ENCODE data around the gene DOCK10. TPM values are rescaled to one million over a fixed set of nuclear protein-coding genes. Genes with fewer than 3 reads are reported as not detected.

DOCK10 gene
- total RNA-seq, 2 experiments from 2014 or later, result 191 to 198 TPM

DNA sequence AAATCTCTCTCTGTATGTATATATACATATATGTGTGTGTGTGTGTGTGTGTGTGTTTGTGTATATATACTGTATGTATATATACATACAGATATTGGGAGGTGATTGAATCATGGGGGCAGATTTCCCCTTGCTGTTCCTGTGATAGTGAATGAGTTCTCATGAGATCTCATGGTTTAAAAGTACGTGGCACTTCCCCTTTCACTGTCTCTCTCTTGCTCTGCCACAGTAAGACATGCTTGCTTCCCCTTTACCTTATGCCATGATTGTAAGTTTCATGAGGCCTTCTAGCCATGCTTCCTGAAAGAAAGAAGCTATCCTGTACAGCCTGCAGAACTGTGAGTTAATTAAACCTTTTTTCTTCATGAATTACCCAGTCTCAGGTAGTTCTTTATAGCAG lies 307.3 kb downstream of the DOCK10 start:
- ATAC-seq (no peak), DNase-seq (no peak)
- H3K9me3 Mint-ChIP-seq, result peaks cover 21% of the 10 kb centered on the region
- ChIA-PET POLR2A (no interaction called here), CTCF (no interaction called here)
- no peaks in the 10 kb centered on the region for H3K4me1 Mint-ChIP-seq (ENCODE audit: low read depth)
- TF ChIP-seq, protein P1, sequence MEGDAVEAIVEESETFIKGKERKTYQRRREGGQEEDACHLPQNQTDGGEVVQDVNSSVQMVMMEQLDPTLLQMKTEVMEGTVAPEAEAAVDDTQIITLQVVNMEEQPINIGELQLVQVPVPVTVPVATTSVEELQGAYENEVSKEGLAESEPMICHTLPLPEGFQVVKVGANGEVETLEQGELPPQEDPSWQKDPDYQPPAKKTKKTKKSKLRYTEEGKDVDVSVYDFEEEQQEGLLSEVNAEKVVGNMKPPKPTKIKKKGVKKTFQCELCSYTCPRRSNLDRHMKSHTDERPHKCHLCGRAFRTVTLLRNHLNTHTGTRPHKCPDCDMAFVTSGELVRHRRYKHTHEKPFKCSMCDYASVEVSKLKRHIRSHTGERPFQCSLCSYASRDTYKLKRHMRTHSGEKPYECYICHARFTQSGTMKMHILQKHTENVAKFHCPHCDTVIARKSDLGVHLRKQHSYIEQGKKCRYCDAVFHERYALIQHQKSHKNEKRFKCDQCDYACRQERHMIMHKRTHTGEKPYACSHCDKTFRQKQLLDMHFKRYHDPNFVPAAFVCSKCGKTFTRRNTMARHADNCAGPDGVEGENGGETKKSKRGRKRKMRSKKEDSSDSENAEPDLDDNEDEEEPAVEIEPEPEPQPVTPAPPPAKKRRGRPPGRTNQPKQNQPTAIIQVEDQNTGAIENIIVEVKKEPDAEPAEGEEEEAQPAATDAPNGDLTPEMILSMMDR (IDR thresholded peaks at IDR 0.05), result no peak
- no peak overlapping the region for H3K27ac Mint-ChIP-seq
- peaks cover 4% of the 10 kb centered on the region for H3K27me3 Mint-ChIP-seq
- H3K36me3 Mint-ChIP-seq (ENCODE audit: low read depth), result peaks cover 5% of the 10 kb centered on the region
- intact Hi-C loops (cut with micrococcal nuclease), result no loop called here
- no peak overlapping the region for H3K4me3 Mint-ChIP-seq

DNA sequence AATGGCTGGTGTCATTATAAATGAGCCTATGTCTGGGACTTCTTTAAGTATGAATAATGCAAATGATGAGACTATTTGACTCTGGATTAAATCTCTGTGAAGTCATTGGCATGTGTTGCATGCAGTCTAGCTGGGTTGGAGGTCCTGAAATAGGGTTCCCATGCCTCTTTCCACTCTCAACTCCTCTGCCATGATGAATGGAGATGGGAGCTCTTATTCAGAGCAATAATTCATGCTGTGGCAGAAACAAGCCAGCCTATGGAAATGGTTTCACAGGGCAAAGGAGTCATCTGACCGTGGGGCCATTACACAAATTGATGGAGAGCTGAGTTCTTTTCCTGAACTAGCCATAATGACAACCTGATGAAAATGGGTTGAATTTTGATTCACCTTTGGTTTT lies 310.6 kb downstream of the DOCK10 start:
- peaks cover 18% of the 10 kb centered on the region for H3K9me3 Mint-ChIP-seq
- no peaks in the 10 kb centered on the region for H3K4me1 Mint-ChIP-seq (ENCODE audit: low read depth)
- POLR2A ChIA-PET, result interaction anchor here (0.6 to 0.7 kb wide), 2 partner anchors 10 to 20 kb away, joined by 3 read pairs; no protein-coding TSS in a partner anchor

DNA sequence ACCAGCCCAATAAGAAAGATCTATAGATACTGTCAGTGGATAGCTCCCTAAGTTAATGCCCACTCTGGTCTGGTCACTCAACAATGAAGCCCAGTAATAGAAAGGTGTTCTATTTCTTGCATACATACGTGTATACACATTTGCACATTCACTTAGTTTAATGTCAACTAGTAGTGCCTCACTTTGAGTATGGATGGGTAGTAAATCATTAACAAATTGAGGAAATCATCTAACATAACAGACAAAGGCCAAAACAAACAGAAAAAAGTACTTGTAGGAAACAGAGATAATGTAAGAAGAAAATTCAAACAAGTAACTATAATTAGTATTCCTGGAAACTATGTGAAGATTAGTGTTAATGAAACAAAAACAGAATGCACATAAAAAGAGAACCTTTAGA lies 312.8 kb downstream of the DOCK10 start:
- intact Hi-C loops (cut with micrococcal nuclease), result no loop called here
- TF ChIP-seq, protein P1 (IDR thresholded peaks at IDR 0.05), result no peak
- ChIA-PET CTCF (no interaction called here), POLR2A (no interaction called here)
- H3K9me3 Mint-ChIP-seq, result peaks cover 5% of the 10 kb centered on the region
- no peak overlapping the region for H3K27ac Mint-ChIP-seq
- DNase-seq, result no peak
- no peak overlapping the region for H3K4me3 Mint-ChIP-seq
- H3K4me1 Mint-ChIP-seq (ENCODE audit: low read depth), result no peaks in the 10 kb centered on the region
- H3K36me3 Mint-ChIP-seq (ENCODE audit: low read depth), result no peaks in the 10 kb centered on the region
- peaks cover 4% of the 10 kb centered on the region for H3K27me3 Mint-ChIP-seq
- ATAC-seq, result no peak

More for the DNA sequence above, 310.6 kb downstream of the DOCK10 start:
- ATAC-seq, result no peak
- no peak overlapping the region for H3K4me3 Mint-ChIP-seq
- TF ChIP-seq, protein P1 (IDR thresholded peaks at IDR 0.05), result no peak
- peaks cover 4% of the 10 kb centered on the region for H3K27me3 Mint-ChIP-seq
- DNase-seq, result no peak
- no peak overlapping the region for H3K27ac Mint-ChIP-seq
- CTCF ChIA-PET, result interaction anchor here (1.1 kb wide), 1 partner anchor 8 kb away, joined by 3 read pairs; no protein-coding TSS in a partner anchor
- peaks cover 2% of the 10 kb centered on the region for H3K36me3 Mint-ChIP-seq (ENCODE audit: low read depth)
- intact Hi-C loops (cut with micrococcal nuclease), result no loop called here

DNA sequence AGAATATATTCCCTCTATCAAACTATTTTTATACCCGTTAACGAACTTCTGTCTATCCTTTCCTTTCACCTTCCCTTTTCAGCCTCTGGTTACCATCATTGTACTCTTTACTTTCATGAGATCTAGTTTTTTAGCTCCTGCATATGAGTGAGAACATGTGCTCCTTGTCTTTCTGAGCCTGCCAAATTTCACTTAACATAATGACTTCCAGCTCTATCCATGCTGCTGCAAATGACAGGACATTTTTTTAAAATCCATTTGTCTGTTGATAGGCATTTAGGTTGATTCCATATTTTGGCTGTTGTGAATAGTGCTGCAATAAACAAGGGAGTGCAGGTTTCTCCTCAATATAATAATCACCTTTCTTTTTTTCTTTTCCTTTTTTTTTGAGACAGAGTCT lies 317.9 kb downstream of the DOCK10 start:
- Mint-ChIP-seq H3K27ac (no peak overlapping the region), H3K27me3 (no peaks in the 10 kb centered on the region), H3K4me3 (no peak overlapping the region), H3K9me3 (peaks cover 5% of the 10 kb centered on the region), H3K36me3 (ENCODE audit: low read depth) (no peaks in the 10 kb centered on the region), H3K4me1 (ENCODE audit: low read depth) (no peaks in the 10 kb centered on the region)
- CTCF ChIA-PET, result no interaction called here
- TF ChIP-seq, protein P1 (IDR thresholded peaks at IDR 0.05), result no peak
- intact Hi-C loops (cut with micrococcal nuclease), result no loop called here
- DNase-seq (no peak), ATAC-seq (no peak)
- POLR2A ChIA-PET, result no interaction called here

DNA sequence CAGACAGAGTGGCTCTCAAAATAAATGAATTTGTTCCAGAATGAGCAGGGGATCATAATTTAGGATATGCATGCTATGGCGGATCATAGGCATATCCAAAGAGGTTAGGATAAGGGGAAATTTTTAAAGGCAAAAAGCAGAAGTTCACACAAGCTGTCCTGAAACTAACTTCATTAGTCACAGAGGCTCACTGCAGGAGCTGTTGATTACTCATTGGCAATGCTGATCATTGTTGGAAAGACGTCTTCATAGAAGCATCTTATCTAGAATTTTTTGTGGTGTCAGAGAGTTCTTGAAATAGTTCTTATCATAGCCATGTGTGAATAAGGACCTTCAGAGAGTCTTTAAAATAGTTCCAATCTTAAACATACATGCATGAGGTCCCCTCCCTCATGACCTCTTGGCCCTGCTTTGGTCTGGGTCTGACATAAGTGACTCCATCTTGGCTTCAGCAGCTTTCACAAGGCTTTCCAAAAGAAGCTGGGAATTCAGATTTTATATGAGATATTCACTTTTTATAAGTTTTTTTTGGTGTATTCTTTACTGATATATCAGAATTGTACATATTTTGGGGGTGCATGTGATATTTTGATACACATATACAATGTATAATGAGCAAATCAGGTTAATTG lies 318.6 kb downstream of the DOCK10 start:
- CTCF ChIA-PET, result interaction anchor here (0.8 kb wide), 1 partner anchor 8 kb away, joined by 3 read pairs; no protein-coding TSS in a partner anchor
- Mint-ChIP-seq H3K27ac (no peak overlapping the region), H3K27me3 (no peaks in the 10 kb centered on the region), H3K4me1 (ENCODE audit: low read depth) (no peaks in the 10 kb centered on the region), H3K9me3 (peaks cover 5% of the 10 kb centered on the region), H3K36me3 (ENCODE audit: low read depth) (no peaks in the 10 kb centered on the region), H3K4me3 (no peak overlapping the region)
- TF ChIP-seq, protein P1 (IDR thresholded peaks at IDR 0.05), result no peak
- DNase-seq (no peak), ATAC-seq (no peak)
- POLR2A ChIA-PET, result no interaction called here
- intact Hi-C loops (cut with micrococcal nuclease), result no loop called here

Measured in activated CD8-positive, alpha-beta T cell treated with anti-CD3 and anti-CD28 coated beads for 36 hours (primary cell).